GM18870 (cell line): ENCODE measurements around the gene ITGA3.

ENCODE experiments used
- ATAC-seq: cut with Tn5 transposase; IDR thresholded peaks from one replicate; pipeline ENCODE4 v1.9.1; 2021; ENCODE audit warnings: moderate library complexity; ENCODE audit not compliant: unreplicated experiment

Gene ITGA3

GRCh38 chr17:50090971-50091917, 35.3 kb downstream of the ITGA3 start:
- ATAC-seq = no peak

- ATAC-seq = no peak
Measured at GRCh38 chr17:50091918-50092285, 36.0 kb downstream of the ITGA3 start.

GRCh38 chr17:50093246-50093645, 37.3 kb downstream of the ITGA3 start:
- ATAC-seq = no peak

- no peak for ATAC-seq
Measured at GRCh38 chr17:50093807-50094206, 37.9 kb downstream of the ITGA3 start.

- no peak for ATAC-seq
Measured at GRCh38 chr17:50094243-50094752, 38.4 kb downstream of the ITGA3 start.

GRCh38 chr17:50094753-50095619, 39.1 kb downstream of the ITGA3 start, which contains the start of gene PDK2:
TSS of gene PDK2 (plus strand) at chr17:50095351. CDS start at chr17:50095436, 85 bp downstream.
- ATAC-seq = peak; percentile 78

GRCh38 chr17:50095626-50096037, 39.7 kb downstream of the ITGA3 start:
- no peak for ATAC-seq

GRCh38 chr17:50096092-50096491, 40.2 kb downstream of the ITGA3 start:
- no peak for ATAC-seq

- no peak for ATAC-seq
Measured at GRCh38 chr17:50096758-50097157, 40.8 kb downstream of the ITGA3 start.

GRCh38 chr17:50097455-50097854, 41.5 kb downstream of the ITGA3 start:
- no peak for ATAC-seq

GRCh38 chr17:50097926-50098325, 42.0 kb downstream of the ITGA3 start:
- ATAC-seq = no peak

GRCh38 chr17:50098583-50098982, 42.7 kb downstream of the ITGA3 start:
- ATAC-seq = no peak

- ATAC-seq = no peak
Measured at GRCh38 chr17:50099003-50099402, 43.1 kb downstream of the ITGA3 start.

- no peak for ATAC-seq
Measured at GRCh38 chr17:50100480-50100883, 44.6 kb downstream of the ITGA3 start.

- no peak for ATAC-seq
Measured at GRCh38 chr17:50100921-50101345, 45.0 kb downstream of the ITGA3 start.

GRCh38 chr17:50101346-50102163, 45.6 kb downstream of the ITGA3 start:
- ATAC-seq = no peak

- no peak for ATAC-seq
Measured at GRCh38 chr17:50102164-50102991, 46.5 kb downstream of the ITGA3 start.

- no peak for ATAC-seq
Measured at GRCh38 chr17:50103252-50103651, 47.3 kb downstream of the ITGA3 start.

GRCh38 chr17:50103941-50104340, 48.0 kb downstream of the ITGA3 start:
- no peak for ATAC-seq

- ATAC-seq = no peak
Measured at GRCh38 chr17:50105811-50106210, 49.9 kb downstream of the ITGA3 start.
